NCI-H2196 (cell line): ENCODE results near the gene SH3BP5.

Source experiments
- DNase-seq: peaks from one replicate; lab custom pipeline; 2025; ENCODE audit not compliant: unreplicated experiment; lab: John Stamatoyannopoulos, UW

SH3BP5 gene

GRCh38 chr3:15260531-15260930, 71.9 kb downstream of the SH3BP5 start:
- no peak for DNase-seq

GRCh38 chr3:15258720-15259119, 73.7 kb downstream of the SH3BP5 start:
- no peak for DNase-seq

- no peak for DNase-seq
These were observed 75.5 kb downstream of the SH3BP5 start for GRCh38 chr3:15256861-15257341.

- no peak for DNase-seq
These were observed 77.2 kb downstream of the SH3BP5 start for GRCh38 chr3:15255215-15255614.

GRCh38 chr3:15253023-15253697, 79.2 kb downstream of the SH3BP5 start:
- no peak for DNase-seq

GRCh38 chr3:15246186-15246585, 86.2 kb downstream of the SH3BP5 start:
- DNase-seq = no peak

- no peak for DNase-seq
These were observed 88.4 kb downstream of the SH3BP5 start for GRCh38 chr3:15243822-15244482.

- no peak for DNase-seq
These were observed 91.0 kb downstream of the SH3BP5 start for GRCh38 chr3:15241341-15241740.

GRCh38 chr3:15229262-15229661, 103.1 kb downstream of the SH3BP5 start:
- no peak for DNase-seq

- DNase-seq = no peak
These were observed 104.2 kb downstream of the SH3BP5 start for GRCh38 chr3:15228147-15228546.

- DNase-seq = no peak
These were observed 108.5 kb downstream of the SH3BP5 start for GRCh38 chr3:15223685-15224572.

- DNase-seq = no peak
These were observed 110.7 kb downstream of the SH3BP5 start for GRCh38 chr3:15221574-15222217.

GRCh38 chr3:15220661-15221060, 111.7 kb downstream of the SH3BP5 start:
- DNase-seq = no peak

- DNase-seq = no peak
These were observed 112.3 kb downstream of the SH3BP5 start for GRCh38 chr3:15220056-15220455.

GRCh38 chr3:15218689-15219088, 113.7 kb downstream of the SH3BP5 start:
- DNase-seq = no peak

GRCh38 chr3:15217841-15218267, 114.5 kb downstream of the SH3BP5 start:
- DNase-seq = no peak

GRCh38 chr3:15217011-15217671, 115.2 kb downstream of the SH3BP5 start:
- no peak for DNase-seq

- DNase-seq = no peak
These were observed 115.9 kb downstream of the SH3BP5 start for GRCh38 chr3:15216501-15216900.

GRCh38 chr3:15215996-15216395, 116.4 kb downstream of the SH3BP5 start:
- DNase-seq = no peak

GRCh38 chr3:15214758-15215157, 117.6 kb downstream of the SH3BP5 start:
- no peak for DNase-seq

- no peak for DNase-seq
These were observed 120.4 kb downstream of the SH3BP5 start for GRCh38 chr3:15211937-15212336.
